ENCODE measurements around the gene SPATA21.

DNA sequence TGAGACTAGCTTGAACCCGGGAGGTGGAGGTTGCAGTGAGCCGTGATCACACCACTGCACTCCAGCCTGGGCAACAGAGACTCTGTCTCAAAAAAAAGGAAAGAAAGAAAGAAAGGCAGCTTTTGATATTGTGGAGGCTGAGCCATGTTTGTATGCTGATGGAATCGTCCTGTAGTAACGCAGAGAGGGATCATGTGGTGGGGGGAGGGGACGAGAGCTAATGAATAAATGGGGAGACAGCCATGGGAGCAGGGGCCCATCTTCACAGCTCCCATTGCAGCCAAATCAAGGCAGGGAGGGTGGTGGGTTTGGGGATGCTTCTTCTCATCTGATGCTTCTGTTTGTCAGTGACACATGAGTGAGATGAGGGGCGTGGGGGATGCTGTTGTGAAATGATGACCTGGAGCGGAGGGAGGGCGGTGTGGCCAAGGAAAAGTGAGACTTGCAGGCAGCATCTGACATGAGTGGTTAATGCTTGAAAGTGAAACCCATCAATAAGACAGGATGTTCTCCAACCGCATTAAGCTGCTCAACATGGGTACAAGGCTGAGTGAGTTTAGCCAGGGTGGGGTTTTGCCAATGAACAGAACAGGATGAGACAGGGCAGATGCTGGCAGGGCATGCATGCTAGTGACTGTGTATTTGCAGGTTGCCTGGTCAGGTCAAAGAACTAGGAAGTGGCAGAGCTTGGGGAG, 16.7 kb downstream of the SPATA21 start:
- TF ChIP-seq CTCF (IDR thresholded peaks at IDR 0.05) (no peak), ZFX (IDR thresholded peaks at IDR 0.05; ENCODE audit: borderline replicate concordance) (no peak)

All from 22Rv1 (cell line).